OCI-LY3 (cell line): ENCODE results near the gene WDFY4.

ENCODE experiments used
- H2AFZ ChIP-seq: fragments of 200-600, 300-600 bp; shearing (Covaris generic); 2 replicates; pipeline ENCODE4 v1.6.0; 2014; ENCODE audit warnings: antibody characterized with exemption, low read depth, low read length
- H3K27ac ChIP-seq: fragments of 200-600, 300-600 bp; sonication (generic); 2 replicates; pipeline ENCODE4 v1.5.1; 2014; ENCODE audit warnings: mild to moderate bottlenecking, low read length, moderate library complexity, mixed read lengths
- H3K27me3 ChIP-seq: fragments of 200-600, 300-600 bp; sonication (generic); 2 replicates; pipeline ENCODE4 v1.6.1; 2014; ENCODE audit warnings: low read depth, low read length, mixed read lengths
- H3K36me3 ChIP-seq: fragments of 200-600, 300-600 bp; sonication (generic); replicated peaks from 2 replicates; pipeline ENCODE3; 2014; ENCODE audit warnings: low read depth, low read length, mixed read lengths
- H3K4me1 ChIP-seq: fragments of 300-600, 200-600 bp; sonication (generic); 2 replicates; pipeline ENCODE4 v1.6.1; 2014; ENCODE audit warnings: low read length, mixed read lengths
- H3K4me2 ChIP-seq: fragments of 200-600, 300-600 bp; sonication (generic); 2 replicates; pipeline ENCODE4 v1.6.1; 2014; ENCODE audit warnings: low read length, mixed read lengths
- H3K4me3 ChIP-seq: fragments of 300-600, 200-600 bp; sonication (generic); 2 replicates; pipeline ENCODE4 v1.5.1; 2014; ENCODE audit warnings: antibody characterized with exemption, mild to moderate bottlenecking, low read length, moderate library complexity
- H3K79me2 ChIP-seq: fragments of 300-600, 200-600 bp; shearing (Covaris generic); 2 replicates; pipeline ENCODE4 v1.6.1; 2014; ENCODE audit warnings: mild to moderate bottlenecking, low read length, mixed read lengths
- H3K9ac ChIP-seq: fragments of 300-600, 200-600 bp; shearing (Covaris generic); 2 replicates; pipeline ENCODE4 v1.6.0; 2014; ENCODE audit warnings: mild to moderate bottlenecking, low read length, moderate library complexity
- H3K9me3 ChIP-seq: fragments of 200-600, 300-600 bp; shearing (Covaris generic); 2 replicates; pipeline ENCODE4 v1.6.1; 2014; ENCODE audit warnings: low read length, mixed read lengths; ENCODE audit not compliant: insufficient read depth
- H4K20me1 ChIP-seq: fragments of 200-600, 300-600 bp; sonication (generic); 2 replicates; pipeline ENCODE4 v1.6.1; 2016; ENCODE audit warnings: low read length, mixed read lengths; ENCODE audit not compliant: insufficient read depth
- EZH2phosphoT487 ChIP-seq: fragments of 200-600 bp; shearing (Covaris generic); IDR thresholded peaks from 2 replicates; pipeline ENCODE4 v1.6.1; 2018; ENCODE audit warnings: antibody characterized with exemption, mixed run types, low read depth
- TF ChIP-seq, protein P1 (sequence below): fragments of 200-600, 300-600 bp; sonication (generic); IDR thresholded peaks from 2 replicates; pipeline ENCODE4 v1.5.1; 2014; ENCODE audit warnings: antibody characterized with exemption, low read length, low read depth

WDFY4 gene

DNA sequence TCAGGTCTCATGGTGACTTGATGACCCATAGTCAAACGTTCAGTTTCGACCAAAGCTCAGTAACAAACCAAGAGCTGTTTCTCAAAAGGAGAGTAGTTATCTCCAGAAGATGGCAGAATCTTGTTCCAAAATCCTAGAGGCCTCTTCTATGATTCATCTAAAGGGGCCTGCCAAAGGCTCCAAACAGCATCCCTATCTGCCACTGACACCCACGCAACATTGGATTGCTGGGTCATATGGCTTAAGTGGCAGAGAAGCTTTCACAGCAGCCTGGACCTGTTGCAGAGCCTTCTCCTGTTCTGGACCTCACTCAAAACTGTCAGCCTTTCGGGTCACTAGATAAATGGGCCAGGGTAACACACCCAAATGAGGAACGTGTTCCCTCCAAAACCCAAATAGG, 309.0 kb downstream of the WDFY4 start:
- TF ChIP-seq, protein P1, sequence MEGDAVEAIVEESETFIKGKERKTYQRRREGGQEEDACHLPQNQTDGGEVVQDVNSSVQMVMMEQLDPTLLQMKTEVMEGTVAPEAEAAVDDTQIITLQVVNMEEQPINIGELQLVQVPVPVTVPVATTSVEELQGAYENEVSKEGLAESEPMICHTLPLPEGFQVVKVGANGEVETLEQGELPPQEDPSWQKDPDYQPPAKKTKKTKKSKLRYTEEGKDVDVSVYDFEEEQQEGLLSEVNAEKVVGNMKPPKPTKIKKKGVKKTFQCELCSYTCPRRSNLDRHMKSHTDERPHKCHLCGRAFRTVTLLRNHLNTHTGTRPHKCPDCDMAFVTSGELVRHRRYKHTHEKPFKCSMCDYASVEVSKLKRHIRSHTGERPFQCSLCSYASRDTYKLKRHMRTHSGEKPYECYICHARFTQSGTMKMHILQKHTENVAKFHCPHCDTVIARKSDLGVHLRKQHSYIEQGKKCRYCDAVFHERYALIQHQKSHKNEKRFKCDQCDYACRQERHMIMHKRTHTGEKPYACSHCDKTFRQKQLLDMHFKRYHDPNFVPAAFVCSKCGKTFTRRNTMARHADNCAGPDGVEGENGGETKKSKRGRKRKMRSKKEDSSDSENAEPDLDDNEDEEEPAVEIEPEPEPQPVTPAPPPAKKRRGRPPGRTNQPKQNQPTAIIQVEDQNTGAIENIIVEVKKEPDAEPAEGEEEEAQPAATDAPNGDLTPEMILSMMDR = no peak
- no peak for TF ChIP-seq EZH2phosphoT487
- no peak overlapping the region for H3K9ac ChIP-seq
- no peaks in the 10 kb centered on the region for H3K79me2 ChIP-seq
- no peaks in the 10 kb centered on the region for H3K36me3 ChIP-seq
- H3K27ac ChIP-seq = no peak overlapping the region
- H3K9me3 ChIP-seq = no peaks in the 10 kb centered on the region
- no peak overlapping the region for H2AFZ ChIP-seq
- no peak overlapping the region for H3K4me2 ChIP-seq
- H3K27me3 ChIP-seq = no peaks in the 10 kb centered on the region
- no peaks in the 10 kb centered on the region for H3K4me1 ChIP-seq
- H4K20me1 ChIP-seq = no peaks in the 10 kb centered on the region
- no peak overlapping the region for H3K4me3 ChIP-seq

DNA sequence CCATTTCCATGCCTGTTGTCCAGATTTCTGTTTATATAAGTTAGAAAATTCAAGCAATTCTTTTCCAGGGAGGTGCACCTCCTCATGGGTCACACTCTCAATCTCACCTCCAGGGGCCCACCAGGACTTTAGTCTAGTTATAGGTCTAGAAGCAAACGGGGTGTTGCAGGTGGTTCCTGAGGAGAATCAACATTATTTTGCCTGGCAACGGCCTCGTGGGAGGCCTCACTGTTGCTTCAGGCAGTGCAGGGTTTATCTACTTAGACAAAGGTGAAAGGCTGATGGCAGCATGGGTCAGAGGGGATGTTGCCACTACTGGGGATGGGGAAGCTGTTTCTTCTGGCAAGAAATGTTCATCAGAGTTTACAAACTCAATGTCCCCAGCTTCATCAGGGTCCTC, 311.7 kb downstream of the WDFY4 start:
- H3K4me1 ChIP-seq = no peaks in the 10 kb centered on the region
- no peaks in the 10 kb centered on the region for H3K79me2 ChIP-seq
- no peak for TF ChIP-seq EZH2phosphoT487
- TF ChIP-seq, protein P1 = no peak
- no peaks in the 10 kb centered on the region for H3K27me3 ChIP-seq
- H3K4me2 ChIP-seq = no peak overlapping the region
- H3K9me3 ChIP-seq = no peaks in the 10 kb centered on the region
- no peak overlapping the region for H3K27ac ChIP-seq
- no peak overlapping the region for H3K4me3 ChIP-seq
- H2AFZ ChIP-seq = no peak overlapping the region
- no peaks in the 10 kb centered on the region for H3K36me3 ChIP-seq
- no peak overlapping the region for H3K9ac ChIP-seq
- no peaks in the 10 kb centered on the region for H4K20me1 ChIP-seq

DNA sequence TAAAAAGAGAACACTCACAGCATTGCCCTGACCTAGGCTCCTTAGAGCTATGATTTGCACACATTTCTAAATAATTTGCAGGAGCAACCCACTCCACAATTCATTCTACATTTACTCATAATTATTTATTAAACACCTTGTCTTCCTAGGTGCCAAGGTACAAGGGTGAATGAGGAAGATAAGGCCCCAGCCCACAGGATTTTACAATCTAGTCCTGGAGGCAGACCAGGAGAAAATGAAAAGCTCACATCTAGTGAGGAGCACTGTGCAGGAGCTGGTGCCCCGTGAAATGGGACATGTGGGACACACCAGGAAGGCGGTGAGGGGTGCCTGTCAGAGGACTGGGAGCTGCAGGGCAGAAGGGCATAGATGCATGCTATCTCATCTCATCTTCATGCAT, 314.7 kb downstream of the WDFY4 start:
- no peak overlapping the region for H3K9ac ChIP-seq
- H3K27me3 ChIP-seq = no peaks in the 10 kb centered on the region
- TF ChIP-seq EZH2phosphoT487 = no peak
- TF ChIP-seq, protein P1 = no peak
- H4K20me1 ChIP-seq = no peaks in the 10 kb centered on the region
- H3K4me1 ChIP-seq = no peaks in the 10 kb centered on the region
- no peaks in the 10 kb centered on the region for H3K9me3 ChIP-seq
- H3K27ac ChIP-seq = no peak overlapping the region
- no peaks in the 10 kb centered on the region for H3K36me3 ChIP-seq
- H2AFZ ChIP-seq = no peak overlapping the region
- H3K79me2 ChIP-seq = no peaks in the 10 kb centered on the region
- no peak overlapping the region for H3K4me2 ChIP-seq
- H3K4me3 ChIP-seq = no peak overlapping the region

DNA sequence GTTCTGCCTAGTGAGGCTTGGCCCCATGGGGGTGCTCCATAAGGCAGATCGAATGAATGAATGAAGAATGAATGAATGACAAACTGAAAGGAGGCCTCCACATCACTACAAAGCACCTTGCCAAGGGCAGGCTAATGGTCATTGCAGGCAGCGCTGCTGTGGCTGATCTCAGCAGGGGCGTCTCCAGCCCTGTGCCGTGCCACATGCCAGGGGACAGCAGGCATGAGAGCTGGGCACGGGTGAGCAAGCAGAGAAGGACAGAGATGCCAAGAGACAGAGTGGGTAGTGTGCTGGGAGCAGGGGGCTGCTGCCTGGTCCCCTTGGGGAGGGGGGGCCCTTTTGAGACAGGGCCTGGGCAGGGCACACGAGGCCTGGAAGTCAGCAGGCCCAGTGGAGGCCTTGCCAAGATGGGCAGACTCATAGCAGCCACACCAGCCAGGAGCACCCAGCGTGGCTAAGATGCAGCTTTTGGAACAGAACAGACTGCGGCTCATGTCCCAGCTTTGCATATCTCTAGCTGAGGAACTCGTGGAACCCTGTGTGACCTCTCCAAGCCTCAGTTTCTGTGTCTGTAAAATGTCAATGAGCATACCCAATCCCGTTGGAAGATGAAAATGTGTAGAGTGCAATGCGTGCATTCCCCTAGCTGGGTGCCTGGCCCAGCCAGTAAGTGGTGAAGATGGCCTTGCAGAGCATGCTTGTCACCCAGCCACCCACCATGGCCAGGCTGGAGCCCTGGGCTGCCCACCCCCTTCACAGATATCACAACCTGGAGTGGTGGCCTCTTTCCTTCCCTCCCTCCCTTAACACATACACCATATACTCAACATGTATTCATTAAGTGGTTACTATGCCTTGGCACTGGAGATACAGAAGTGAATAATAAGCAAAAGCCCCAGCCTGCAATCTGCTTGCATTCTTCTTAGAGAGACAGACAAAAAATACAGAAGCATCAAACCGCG, 316.0 kb downstream of the WDFY4 start:
- H3K36me3 ChIP-seq = no peaks in the 10 kb centered on the region
- H3K4me1 ChIP-seq = no peaks in the 10 kb centered on the region
- H3K9me3 ChIP-seq = no peaks in the 10 kb centered on the region
- H3K27me3 ChIP-seq = no peaks in the 10 kb centered on the region
- H3K9ac ChIP-seq = no peak overlapping the region
- no peak overlapping the region for H3K4me3 ChIP-seq
- no peaks in the 10 kb centered on the region for H4K20me1 ChIP-seq
- H2AFZ ChIP-seq = no peak overlapping the region
- no peak overlapping the region for H3K4me2 ChIP-seq
- H3K79me2 ChIP-seq = no peaks in the 10 kb centered on the region
- TF ChIP-seq, protein P1 = no peak
- no peak for TF ChIP-seq EZH2phosphoT487
- no peak overlapping the region for H3K27ac ChIP-seq
